Suprapubic skin (tissue), 4 donors: ENCODE measurements around the gene MCTP2. TPM values are rescaled to one million over a fixed set of nuclear protein-coding genes. Genes with fewer than 3 reads are reported as not detected.
A peak's percentile ranks its signal among the peaks of the same experiment; 100 is the strongest.

Source experiments
- DNase-seq, 2 donors: peaks; one replicate each; pipeline ENCODE4 v3.0.0-alpha.2; 2019; ENCODE audit warnings: low spot score in 2 of 2
- H3K27ac ChIP-seq: fragments of 200-600 bp; sonication (generic); one replicate; pipeline ENCODE4 v1.5.1; 2019
- H3K27me3 ChIP-seq: fragments of 200-600 bp; sonication (generic); one replicate; pipeline ENCODE4 v1.5.1; 2019
- H3K36me3 ChIP-seq: fragments of 200-600 bp; sonication (generic); one replicate; pipeline ENCODE4 v1.5.1; 2019
- H3K4me1 ChIP-seq: fragments of 200-600 bp; sonication (generic); one replicate; pipeline ENCODE4 v1.5.1; 2019
- H3K4me3 ChIP-seq: fragments of 200-600 bp; sonication (generic); one replicate; pipeline ENCODE4 v1.5.1; 2019; ENCODE audit warnings: mild to moderate bottlenecking
- H3K9me3 ChIP-seq: fragments of 200-600 bp; sonication (generic); one replicate; pipeline ENCODE4 v1.5.1; 2019
- CTCF ChIP-seq, 2 donors: fragments of 200-600 bp in 1 of 2; fragments of 450-650 bp in 1 of 2; sonication (generic) in 1 of 2; IDR thresholded peaks; one replicate each; pipeline ENCODE4 v1.5.1; 2016 to 2019; ENCODE audit warnings: antibody characterized with exemption in 2 of 2, mild to moderate bottlenecking in 1 of 2, moderate library complexity in 1 of 2
- EP300 ChIP-seq: sonication (generic); formaldehyde crosslinking; IDR thresholded peaks from one replicate; pipeline ENCODE4 v1.6.1; 2017; ENCODE audit warnings: antibody characterized with exemption
- POLR2A ChIP-seq, 2 donors: fragments of 450-650 bp; IDR thresholded peaks; one replicate each; pipeline ENCODE4 v1.6.1; 2017; ENCODE audit warnings: antibody characterized with exemption in 2 of 2, mild to moderate bottlenecking in 2 of 2, moderate library complexity in 2 of 2
- POLR2AphosphoS5 ChIP-seq, 3 donors: sonication (generic); formaldehyde crosslinking; IDR thresholded peaks; one replicate each; pipeline ENCODE4 v1.6.1; 2017; ENCODE audit warnings: antibody characterized with exemption in 3 of 3
- WGBS: methylation state at CpG from one replicate; pipeline ENCODE4 v1.1.5; 2018; 5-methylcytosine and 5-hydroxymethylcytosine counted together
- total RNA-seq, 4 donors: library from RNA; depleted of rRNA; stranded (reverse); fragments of >200 nt; gene quantifications; one replicate each; pipeline ENCODE4 v1.1.0, GENCODE V29; 2016

MCTP2 gene
- total RNA-seq, 4 donors from 2014 or later, result 17.2 to 41.8 (median 20.5) TPM

- Histone ChIP-seq H3K9me3 (no peaks in the 10 kb centered on the region), H3K36me3 (no peaks in the 10 kb centered on the region), H3K27me3 (no peaks in the 10 kb centered on the region), H3K4me1 (no peaks in the 10 kb centered on the region), H3K4me3 (no peak overlapping the region), H3K27ac (no peak overlapping the region)
- no peak for TF ChIP-seq POLR2AphosphoS5 (IDR thresholded peaks at IDR 0.05)
- TF ChIP-seq POLR2A (IDR thresholded peaks at IDR 0.05), result no peak
- no peak for TF ChIP-seq EP300
- no peak for TF ChIP-seq CTCF (IDR thresholded peaks at IDR 0.05)
- DNase-seq, result no peak
- 61% methylated on average over 11 of the region's 11 CpGs for WGBS
Observed at GRCh38 chr15:94206463-94207167, 24.7 kb upstream of the MCTP2 start.

- Histone ChIP-seq H3K4me3 (no peak overlapping the region), H3K36me3 (no peaks in the 10 kb centered on the region), H3K9me3 (no peaks in the 10 kb centered on the region), H3K4me1 (no peaks in the 10 kb centered on the region), H3K27me3 (peaks cover 5% of the 10 kb centered on the region), H3K27ac (no peak overlapping the region)
- DNase-seq, result no peak
- 68% methylated on average over 5 of the region's 5 CpGs for WGBS
- TF ChIP-seq POLR2AphosphoS5 (IDR thresholded peaks at IDR 0.05) (no peak), POLR2A (IDR thresholded peaks at IDR 0.05) (no peak), CTCF (IDR thresholded peaks at IDR 0.05) (no peak), EP300 (no peak)
Observed at GRCh38 chr15:94212291-94212690, 19.1 kb upstream of the MCTP2 start.

- no peak for DNase-seq
- peaks cover 8% of the 10 kb centered on the region for H3K4me1 ChIP-seq
- H3K27ac ChIP-seq, result no peak overlapping the region
- TF ChIP-seq EP300 (no peak), CTCF (IDR thresholded peaks at IDR 0.05) (no peak), POLR2AphosphoS5 (IDR thresholded peaks at IDR 0.05) (no peak), POLR2A (IDR thresholded peaks at IDR 0.05) (no peak)
- 61% methylated on average over 2 of the region's 2 CpGs for WGBS
- H3K36me3 ChIP-seq, result no peaks in the 10 kb centered on the region
- no peaks in the 10 kb centered on the region for H3K27me3 ChIP-seq
- H3K9me3 ChIP-seq, result no peaks in the 10 kb centered on the region
- H3K4me3 ChIP-seq, result no peak overlapping the region
Observed at GRCh38 chr15:94225616-94226015, 5.7 kb upstream of the MCTP2 start.

GRCh38 chr15:94228611-94229010, 2.8 kb upstream of the MCTP2 start:
- Histone ChIP-seq H3K27ac (no peak overlapping the region), H3K36me3 (no peaks in the 10 kb centered on the region), H3K4me1 (peaks cover 28% of the 10 kb centered on the region), H3K4me3 (no peak overlapping the region), H3K9me3 (no peaks in the 10 kb centered on the region), H3K27me3 (no peaks in the 10 kb centered on the region)
- 83% methylated on average over 2 of the region's 2 CpGs for WGBS
- no peak for DNase-seq
- TF ChIP-seq EP300 (no peak), CTCF (IDR thresholded peaks at IDR 0.05) (no peak), POLR2AphosphoS5 (IDR thresholded peaks at IDR 0.05) (no peak), POLR2A (IDR thresholded peaks at IDR 0.05) (no peak)

- DNase-seq, result no peak
- WGBS, result 60% methylated on average over 10 of the region's 10 CpGs
- Histone ChIP-seq H3K9me3 (no peaks in the 10 kb centered on the region), H3K27ac (peak overlapping the region; percentile 82), H3K27me3 (no peaks in the 10 kb centered on the region), H3K4me3 (no peak overlapping the region), H3K36me3 (no peaks in the 10 kb centered on the region), H3K4me1 (peaks cover 28% of the 10 kb centered on the region)
- TF ChIP-seq POLR2AphosphoS5 (IDR thresholded peaks at IDR 0.05), result no peak
- TF ChIP-seq EP300, result no peak
- no peak for TF ChIP-seq POLR2A (IDR thresholded peaks at IDR 0.05)
- no peak for TF ChIP-seq CTCF (IDR thresholded peaks at IDR 0.05)
Observed at GRCh38 chr15:94229591-94230369, 1.6 kb upstream of the MCTP2 start.
